Keratinocyte (primary cell): ENCODE data around the gene WNT10A. TPM values are rescaled to one million over a fixed set of nuclear protein-coding genes. Genes with fewer than 3 reads are reported as not detected.

ENCODE experiments used
- DNase-seq: peaks from one replicate; pipeline ENCODE4 v3.0.0-alpha.2; 2011; ENCODE audit warnings: low read depth, missing footprints, low spot score
- FAIRE-seq: peaks from 2 replicates; lab custom pipeline; 2011; peaks lifted over from hg19 to GRCh38; lab: Jason Lieb, UNC
- H2AFZ ChIP-seq: 2 replicates; pipeline ENCODE4 v1.6.0; 2012; ENCODE audit warnings: low read length, control low read depth, inconsistent platforms; ENCODE audit not compliant: control insufficient read depth
- H3K27ac ChIP-seq: 2 replicates; pipeline ENCODE4 v1.5.1; 2011; ENCODE audit warnings: low read length; ENCODE audit not compliant: control insufficient read depth, insufficient read depth
- H3K27me3 ChIP-seq: 3 replicates; pipeline ENCODE4 v1.6.0; 2011; ENCODE audit warnings: low read length; ENCODE audit not compliant: control insufficient read depth, insufficient read depth; ENCODE audit errors: extremely low read depth
- H3K36me3 ChIP-seq, 2 experiments: 2 replicates in 1 of 2; 3 replicates in 1 of 2; pipeline ENCODE4 v1.5.1; 2011; ENCODE audit warnings: low read length in 2 of 2, mild to moderate bottlenecking in 1 of 2; ENCODE audit not compliant: control insufficient read depth in 2 of 2, insufficient read depth in 2 of 2; ENCODE audit errors: extremely low read depth in 1 of 2
- H3K4me1 ChIP-seq: 3 replicates; pipeline ENCODE4 v1.5.1; 2011; ENCODE audit warnings: low read length; ENCODE audit not compliant: control insufficient read depth, insufficient read depth; ENCODE audit errors: extremely low read depth
- H3K4me2 ChIP-seq: 3 replicates; pipeline ENCODE4 v1.6.0; 2011; ENCODE audit warnings: low read depth, low read length; ENCODE audit not compliant: control insufficient read depth, insufficient read depth; ENCODE audit errors: extremely low read depth
- H3K4me3 ChIP-seq, 3 experiments: fragments of 200-600 bp in 1 of 3; sonication (generic) in 1 of 3; 2 replicates in 2 of 3; 3 replicates in 1 of 3; pipeline ENCODE4 v1.5.1; 2011 to 2016; ENCODE audit warnings: low read length in 3 of 3, mild to moderate bottlenecking in 3 of 3, control low read depth in 2 of 3, inconsistent platforms in 1 of 3, low read depth in 1 of 3, mixed read lengths in 1 of 3, mixed run types in 1 of 3, moderate library complexity in 1 of 3; ENCODE audit not compliant: control insufficient read depth in 2 of 3, insufficient read depth in 2 of 3; ENCODE audit errors: extremely low read depth in 1 of 3
- H3K79me2 ChIP-seq: 2 replicates; pipeline ENCODE4 v1.6.0; 2012; ENCODE audit warnings: low read length; ENCODE audit not compliant: control insufficient read depth, insufficient read depth
- H3K9ac ChIP-seq: 3 replicates; pipeline ENCODE4 v1.6.0; 2011; ENCODE audit warnings: low read length; ENCODE audit not compliant: control insufficient read depth, insufficient read depth; ENCODE audit errors: extremely low read depth
- H3K9me1 ChIP-seq: 3 replicates; pipeline ENCODE4 v1.6.0; 2011; ENCODE audit warnings: low read length; ENCODE audit not compliant: control insufficient read depth, insufficient read depth; ENCODE audit errors: extremely low read depth
- H3K9me3 ChIP-seq: 2 replicates; pipeline ENCODE4 v1.5.1; 2012; ENCODE audit warnings: low read depth, low read length; ENCODE audit not compliant: control insufficient read depth
- H4K20me1 ChIP-seq: 3 replicates; pipeline ENCODE4 v1.6.0; 2011; ENCODE audit warnings: low read length; ENCODE audit not compliant: control insufficient read depth, insufficient read depth; ENCODE audit errors: extremely low read depth
- CTCF ChIP-seq, 3 experiments: IDR thresholded peaks in 1 of 3; conservative IDR thresholded peaks in 1 of 3; optimal IDR thresholded peaks in 1 of 3; 2 replicates in 2 of 3; 3 replicates in 1 of 3; pipeline versions ENCODE3 to v1.5.1; 2011; ENCODE audit warnings: low read length in 3 of 3, mild to moderate bottlenecking in 3 of 3, moderate library complexity in 2 of 3, control low read depth in 1 of 3, inconsistent platforms in 1 of 3; ENCODE audit not compliant: insufficient read depth in 2 of 3; ENCODE audit errors: extremely low read depth in 1 of 3
- EZH2 ChIP-seq: IDR thresholded peaks from one replicate; pipeline ENCODE4 v1.6.1; 2012; ENCODE audit warnings: inconsistent platforms, mild to moderate bottlenecking, low read length, moderate library complexity
- dilution Hi-C: fragments of 300-500 bp; cut with MboI; formaldehyde crosslinking; loops from one replicate; pipeline ENCODE4 v1.7.0; 2020; ENCODE audit warnings: low sequenced_read_pairs; ENCODE audit not compliant: extremely low pct_ligation_motif_present
- polyA plus RNA-seq, 5 experiments: library from polyadenylated mRNA; depleted of rRNA in 3 of 5; stranded (reverse) in 3 of 5; stranded (forward) in 1 of 5; unstranded in 1 of 5; fragments of >200 nt; gene quantifications; 1 replicate in 1 of 5; 2 replicates in 3 of 5; 3 replicates in 1 of 5; pipeline versions ENCODE4 v1.2.1 to v1.2.3, GENCODE V29; 2011 to 2012; ENCODE audit warnings: missing spikeins in 2 of 5, low read depth in 1 of 5, low replicate concordance in 1 of 5

Gene WNT10A
- polyA plus RNA-seq, 1 donor (not counting 4 experiments of a cell fraction or from before 2014, with no cell fraction given), result 2.1 TPM

GRCh38 chr2:218895326-218895725, 14.7 kb downstream of the WNT10A start:
- Histone ChIP-seq H3K4me2 (peak overlapping the region; percentile 68), H3K4me1 (peaks cover 56% of the 10 kb centered on the region), H2AFZ (no peak overlapping the region), H3K9me1 (no peaks in the 10 kb centered on the region), H3K79me2 (no peaks in the 10 kb centered on the region), H3K36me3 (no peaks in the 10 kb centered on the region), H3K9me3 (no peaks in the 10 kb centered on the region), H3K9ac (peak overlapping the region; percentile 72), H3K27me3 (no peaks in the 10 kb centered on the region), H3K4me3 (peak overlapping the region in 1 of 3 experiments; percentile 22), H3K27ac (peak overlapping the region; percentile 82), H4K20me1 (no peaks in the 10 kb centered on the region)
- dilution Hi-C loops, result no loop called here
- no peak for DNase-seq
- FAIRE-seq, result peak; percentile 70
- TF ChIP-seq CTCF (optimal IDR thresholded peaks at IDR 0.05 in 1 of 3, IDR thresholded peaks at IDR 0.05 in 1 of 3, conservative IDR thresholded peaks at IDR 0.05 in 1 of 3; ENCODE audit: extremely low read depth in 1 of 3, insufficient read depth in 2 of 3, low read length in 3 of 3) (no peak), EZH2 (no peak)

GRCh38 chr2:218895759-218896500, 15.3 kb downstream of the WNT10A start:
- no peaks in the 10 kb centered on the region for H3K27me3 ChIP-seq
- H3K27ac ChIP-seq, result peak overlapping the region; percentile 82
- TF ChIP-seq EZH2, result no peak
- no peak overlapping the region for H2AFZ ChIP-seq
- H3K4me1 ChIP-seq, result peaks cover 56% of the 10 kb centered on the region
- no peaks in the 10 kb centered on the region for H4K20me1 ChIP-seq
- FAIRE-seq, result peak; percentile 79
- H3K4me2 ChIP-seq, result peak overlapping the region; percentile 87
- no peaks in the 10 kb centered on the region for H3K36me3 ChIP-seq
- dilution Hi-C loops, result no loop called here
- peak overlapping the region; percentile 78 for H3K9ac ChIP-seq
- H3K4me3 ChIP-seq, result no peak overlapping the region
- no peaks in the 10 kb centered on the region for H3K9me3 ChIP-seq
- no peaks in the 10 kb centered on the region for H3K9me1 ChIP-seq
- no peak for DNase-seq
- no peaks in the 10 kb centered on the region for H3K79me2 ChIP-seq
